ENCODE results near the gene PLEKHA8. TPM values are rescaled to one million over a fixed set of nuclear protein-coding genes. Genes with fewer than 3 reads are reported as not detected.

PLEKHA8 gene
- total and polyA plus RNA-seq, 8 donors: 9.8 to 19.2 (median 17.5) TPM

- Histone ChIP-seq H3K36me3 (no peaks in the 10 kb centered on the region), H3K9me3 (peaks cover 0 to 10% of the 10 kb centered on the region in 2 donors), H3K4me1 (peaks cover 0 to 43% of the 10 kb centered on the region in 2 donors), H3K27me3 (peaks cover 0 to 25% of the 10 kb centered on the region in 2 donors), H3K27ac (peak overlapping the region; percentile 77 to 85), H3K4me3 (peak overlapping the region; percentile 76 to 84)
- ATAC-seq (peak; percentile 62), DNase-seq (peak; percentile 35 to 95 (median 58))
- intact Hi-C loops (cut with DNase I): no loop called here
- no peak for TF ChIP-seq CTCF (IDR thresholded peaks at IDR 0.05)
These were observed 39.6 kb upstream of the PLEKHA8 start for GRCh38 chr7:29988424-29989256.

GRCh38 chr7:29989257-29989995 is 38.8 kb upstream of the PLEKHA8 start, which contains the start of gene SCRN1:
Gene SCRN1, minus strand, starts transcription at chr7:29989801. Its CDS starts 20,734 bp downstream, at chr7:29969067.
- peak within 1 kb of the TSS; percentile 77 to 85 for H3K27ac ChIP-seq
- H3K27me3 ChIP-seq: peaks cover 0 to 25% of the 10 kb centered on the region in 2 donors
- DNase-seq: peak; percentile 37 to 85 (median 60)
- no peak for TF ChIP-seq CTCF (IDR thresholded peaks at IDR 0.05)
- ATAC-seq: peak; percentile 71
- H3K9me3 ChIP-seq: peaks cover 0 to 17% of the 10 kb centered on the region in 2 donors
- H3K4me1 ChIP-seq: peaks cover 0 to 43% of the 10 kb centered on the region in 2 donors
- no peaks in the 10 kb centered on the region for H3K36me3 ChIP-seq
- H3K4me3 ChIP-seq: peak within 1 kb of the TSS; percentile 76 to 84
- intact Hi-C loops (cut with DNase I): no loop called here

- H3K4me3 ChIP-seq: no peak overlapping the region
- H3K36me3 ChIP-seq: no peaks in the 10 kb centered on the region
- peaks cover 0 to 34% of the 10 kb centered on the region in 2 donors for H3K4me1 ChIP-seq
- no peak for TF ChIP-seq CTCF (IDR thresholded peaks at IDR 0.05)
- peaks cover 0 to 25% of the 10 kb centered on the region in 2 donors for H3K27me3 ChIP-seq
- H3K9me3 ChIP-seq: peaks cover 0 to 17% of the 10 kb centered on the region in 2 donors
- no peak overlapping the region for H3K27ac ChIP-seq
- intact Hi-C loops (cut with DNase I): no loop called here
- DNase-seq: no peak
- ATAC-seq: no peak
These were observed 37.3 kb upstream of the PLEKHA8 start for GRCh38 chr7:29990931-29991330.

GRCh38 chr7:29991937-29992336 is 36.3 kb upstream of the PLEKHA8 start:
- Histone ChIP-seq H3K4me3 (no peak overlapping the region), H3K9me3 (peaks cover 0 to 27% of the 10 kb centered on the region in 2 donors), H3K4me1 (peaks cover 0 to 29% of the 10 kb centered on the region in 2 donors), H3K27me3 (peaks cover 0 to 25% of the 10 kb centered on the region in 2 donors), H3K27ac (no peak overlapping the region), H3K36me3 (no peaks in the 10 kb centered on the region)
- ATAC-seq: no peak
- DNase-seq: no peak
- intact Hi-C loops (cut with DNase I): no loop called here
- no peak for TF ChIP-seq CTCF (IDR thresholded peaks at IDR 0.05)

- ATAC-seq (no peak), DNase-seq (no peak)
- Histone ChIP-seq H3K9me3 (peaks cover 0 to 28% of the 10 kb centered on the region in 2 donors), H3K27ac (no peak overlapping the region), H3K27me3 (peaks cover 0 to 20% of the 10 kb centered on the region in 2 donors), H3K4me3 (no peak overlapping the region), H3K4me1 (peaks cover 0 to 17% of the 10 kb centered on the region in 2 donors), H3K36me3 (no peaks in the 10 kb centered on the region)
- intact Hi-C loops (cut with DNase I): no loop called here
- no peak for TF ChIP-seq CTCF (IDR thresholded peaks at IDR 0.05)
These were observed 35.1 kb upstream of the PLEKHA8 start for GRCh38 chr7:29993140-29993539.

Data from left lung (tissue), 10 donors.